ENCODE results near the gene FAM78B. TPM values are rescaled to one million over a fixed set of nuclear protein-coding genes. Genes with fewer than 3 reads are reported as not detected.

FAM78B gene
- total RNA-seq, 1 experiment from 2014 or later = 0.41 TPM

- Histone ChIP-seq H3K4me3 (ENCODE audit: low read depth in 2 of 2, low read length in 2 of 2) (no peak overlapping the region), H3K9me3 (ENCODE audit: control insufficient read depth, insufficient read depth, low read depth, low read length) (no peaks in the 10 kb centered on the region), H3K27me3 (ENCODE audit: control insufficient read depth, insufficient read depth, low read length) (0 out of 2 replicates have a peak, but pooled peaks cover 3% of the 10 kb centered on the region), H3K36me3 (ENCODE audit: control insufficient read depth, insufficient read depth, low read length) (no peaks in the 10 kb centered on the region), H3K4me1 (ENCODE audit: control insufficient read depth, insufficient read depth, low read length) (peaks cover 4% of the 10 kb centered on the region; the same call in 1 of the 2 replicates), H3K27ac (ENCODE audit: low read length) (no peak overlapping the region)
- ATAC-seq (no peak), DNase-seq (ENCODE audit: low read depth, low spot score) (no peak)
- TF ChIP-seq SIN3A (IDR thresholded peaks at IDR 0.05; ENCODE audit: borderline replicate concordance, insufficient read depth, low read depth, low read length) (no peak), TCF7L2 (IDR thresholded peaks at IDR 0.05; ENCODE audit: low read depth, low read length) (no peak)
- TF ChIP-seq, protein P1, sequence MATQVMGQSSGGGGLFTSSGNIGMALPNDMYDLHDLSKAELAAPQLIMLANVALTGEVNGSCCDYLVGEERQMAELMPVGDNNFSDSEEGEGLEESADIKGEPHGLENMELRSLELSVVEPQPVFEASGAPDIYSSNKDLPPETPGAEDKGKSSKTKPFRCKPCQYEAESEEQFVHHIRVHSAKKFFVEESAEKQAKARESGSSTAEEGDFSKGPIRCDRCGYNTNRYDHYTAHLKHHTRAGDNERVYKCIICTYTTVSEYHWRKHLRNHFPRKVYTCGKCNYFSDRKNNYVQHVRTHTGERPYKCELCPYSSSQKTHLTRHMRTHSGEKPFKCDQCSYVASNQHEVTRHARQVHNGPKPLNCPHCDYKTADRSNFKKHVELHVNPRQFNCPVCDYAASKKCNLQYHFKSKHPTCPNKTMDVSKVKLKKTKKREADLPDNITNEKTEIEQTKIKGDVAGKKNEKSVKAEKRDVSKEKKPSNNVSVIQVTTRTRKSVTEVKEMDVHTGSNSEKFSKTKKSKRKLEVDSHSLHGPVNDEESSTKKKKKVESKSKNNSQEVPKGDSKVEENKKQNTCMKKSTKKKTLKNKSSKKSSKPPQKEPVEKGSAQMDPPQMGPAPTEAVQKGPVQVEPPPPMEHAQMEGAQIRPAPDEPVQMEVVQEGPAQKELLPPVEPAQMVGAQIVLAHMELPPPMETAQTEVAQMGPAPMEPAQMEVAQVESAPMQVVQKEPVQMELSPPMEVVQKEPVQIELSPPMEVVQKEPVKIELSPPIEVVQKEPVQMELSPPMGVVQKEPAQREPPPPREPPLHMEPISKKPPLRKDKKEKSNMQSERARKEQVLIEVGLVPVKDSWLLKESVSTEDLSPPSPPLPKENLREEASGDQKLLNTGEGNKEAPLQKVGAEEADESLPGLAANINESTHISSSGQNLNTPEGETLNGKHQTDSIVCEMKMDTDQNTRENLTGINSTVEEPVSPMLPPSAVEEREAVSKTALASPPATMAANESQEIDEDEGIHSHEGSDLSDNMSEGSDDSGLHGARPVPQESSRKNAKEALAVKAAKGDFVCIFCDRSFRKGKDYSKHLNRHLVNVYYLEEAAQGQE (IDR thresholded peaks at IDR 0.05; ENCODE audit: insufficient read depth in 1 of 2, low read depth in 2 of 2, low read length in 1 of 2) = no peak
- intact Hi-C loops (cut with micrococcal nuclease; ENCODE audit: unreplicated experiment) (no loop called here), in situ Hi-C loops (cut with HindIII; ENCODE audit: low pct_unique_long_range_greater_than_20kb, low sequenced_read_pairs) (no loop called here)
- ChIA-PET CTCF (no interaction called here), POLR2A (no interaction called here)
- BruUV-seq (replicated peaks) = no TSS peak
These were observed 5.3 kb upstream of the FAM78B start for GRCh38 chr1:166172106-166172505.

- H3K4me3 ChIP-seq (ENCODE audit: low read depth in 2 of 2, low read length in 2 of 2) = no peak overlapping the region
- no peaks in the 10 kb centered on the region for H3K36me3 ChIP-seq (ENCODE audit: control insufficient read depth, insufficient read depth, low read length)
- no peak overlapping the region for H3K27ac ChIP-seq (ENCODE audit: low read length)
- no peaks in the 10 kb centered on the region for H3K9me3 ChIP-seq (ENCODE audit: control insufficient read depth, insufficient read depth, low read depth, low read length)
- 0 out of 2 replicates have a peak, but pooled peaks cover 3% of the 10 kb centered on the region for H3K27me3 ChIP-seq (ENCODE audit: control insufficient read depth, insufficient read depth, low read length)
- no peak for DNase-seq (ENCODE audit: low read depth, low spot score)
- peaks cover 4% of the 10 kb centered on the region; the same call in 1 of the 2 replicates for H3K4me1 ChIP-seq (ENCODE audit: control insufficient read depth, insufficient read depth, low read length)
- POLR2A ChIA-PET = no interaction called here
- BruUV-seq (replicated peaks) = no TSS peak
- in situ Hi-C loops (cut with HindIII; ENCODE audit: low pct_unique_long_range_greater_than_20kb, low sequenced_read_pairs) = no loop called here
- TF ChIP-seq POLR2AphosphoS5 (IDR thresholded peaks at IDR 0.05; ENCODE audit: low read depth, low read length) (no peak), SIN3A (IDR thresholded peaks at IDR 0.05; ENCODE audit: borderline replicate concordance, insufficient read depth, low read depth, low read length) (no peak), TCF7L2 (IDR thresholded peaks at IDR 0.05; ENCODE audit: low read depth, low read length) (no peak), CTCF (IDR thresholded peaks at IDR 0.05) (no peak)
- TF ChIP-seq, protein P1 (IDR thresholded peaks at IDR 0.05; ENCODE audit: insufficient read depth in 1 of 2, low read depth in 2 of 2, low read length in 1 of 2) = no peak
- intact Hi-C loops (cut with micrococcal nuclease; ENCODE audit: unreplicated experiment) = no loop called here
- CTCF ChIA-PET = no interaction called here
- no peak for ATAC-seq
These were observed 3.9 kb upstream of the FAM78B start for GRCh38 chr1:166170726-166171125.
